ENCODE measurements around the gene ALK. TPM values are rescaled to one million over a fixed set of nuclear protein-coding genes. Genes with fewer than 3 reads are reported as not detected.

The ALK gene
- total RNA-seq, 6 donors from 2014 or later, result 0.17 to 2.1 (median 0.35) TPM

- H3K27ac ChIP-seq, result no peak overlapping the region
- no peak for ATAC-seq (ENCODE audit: low FRiP score in 2 of 2)
Observed at GRCh38 chr2:29817299-29817698, 104.1 kb downstream of the ALK start.

DNA sequence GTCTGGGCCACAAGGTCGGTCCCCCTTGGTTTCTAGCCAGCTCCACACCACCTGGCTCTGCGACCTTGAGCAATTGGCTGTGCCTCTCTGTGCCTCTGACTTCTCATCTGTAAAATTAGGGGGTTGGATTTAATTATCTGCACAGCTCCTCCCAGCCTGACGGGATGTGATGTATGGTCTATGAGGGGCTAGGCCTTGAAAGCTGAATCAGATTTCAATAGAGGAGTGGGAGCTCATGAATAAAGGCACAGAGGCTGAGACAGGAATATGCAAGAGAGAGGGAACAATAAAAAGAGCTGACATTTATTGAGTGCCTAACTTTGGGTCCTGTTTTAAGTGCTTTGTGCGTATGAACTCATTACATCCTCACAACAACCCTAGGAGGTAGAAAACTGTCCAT, 104.7 kb downstream of the ALK start:
- ATAC-seq (ENCODE audit: low FRiP score in 2 of 2), result no peak
- Histone ChIP-seq H3K4me3 (no peak overlapping the region), H3K4me1 (no peaks in the 10 kb centered on the region), H3K9me3 (no peaks in the 10 kb centered on the region), H3K36me3 (no peaks in the 10 kb centered on the region), H3K27ac (no peak overlapping the region), H3K27me3 (no peaks in the 10 kb centered on the region)
- no peak for TF ChIP-seq EP300 (IDR thresholded peaks at IDR 0.05)
- no peak for DNase-seq
- WGBS, 2 donors, result 59 to 71% methylated on average over 4 of the region's 4 CpGs

More at GRCh38 chr2:29817299-29817698, 104.1 kb downstream of the ALK start:
- DNase-seq, result no peak
- H3K36me3 ChIP-seq, result no peaks in the 10 kb centered on the region
- no peaks in the 10 kb centered on the region for H3K4me1 ChIP-seq
- WGBS, 2 donors, result 89% methylated on average over 4 of the region's 4 CpGs
- H3K4me3 ChIP-seq, result no peak overlapping the region
- TF ChIP-seq EP300 (IDR thresholded peaks at IDR 0.05) (no peak), POLR2A (IDR thresholded peaks at IDR 0.05) (no peak), POLR2AphosphoS5 (IDR thresholded peaks at IDR 0.05) (no peak)
- TF ChIP-seq, protein P1, sequence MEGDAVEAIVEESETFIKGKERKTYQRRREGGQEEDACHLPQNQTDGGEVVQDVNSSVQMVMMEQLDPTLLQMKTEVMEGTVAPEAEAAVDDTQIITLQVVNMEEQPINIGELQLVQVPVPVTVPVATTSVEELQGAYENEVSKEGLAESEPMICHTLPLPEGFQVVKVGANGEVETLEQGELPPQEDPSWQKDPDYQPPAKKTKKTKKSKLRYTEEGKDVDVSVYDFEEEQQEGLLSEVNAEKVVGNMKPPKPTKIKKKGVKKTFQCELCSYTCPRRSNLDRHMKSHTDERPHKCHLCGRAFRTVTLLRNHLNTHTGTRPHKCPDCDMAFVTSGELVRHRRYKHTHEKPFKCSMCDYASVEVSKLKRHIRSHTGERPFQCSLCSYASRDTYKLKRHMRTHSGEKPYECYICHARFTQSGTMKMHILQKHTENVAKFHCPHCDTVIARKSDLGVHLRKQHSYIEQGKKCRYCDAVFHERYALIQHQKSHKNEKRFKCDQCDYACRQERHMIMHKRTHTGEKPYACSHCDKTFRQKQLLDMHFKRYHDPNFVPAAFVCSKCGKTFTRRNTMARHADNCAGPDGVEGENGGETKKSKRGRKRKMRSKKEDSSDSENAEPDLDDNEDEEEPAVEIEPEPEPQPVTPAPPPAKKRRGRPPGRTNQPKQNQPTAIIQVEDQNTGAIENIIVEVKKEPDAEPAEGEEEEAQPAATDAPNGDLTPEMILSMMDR (IDR thresholded peaks at IDR 0.05), result no peak
- H3K27me3 ChIP-seq, result no peaks in the 10 kb centered on the region
- no peaks in the 10 kb centered on the region for H3K9me3 ChIP-seq

- Histone ChIP-seq H3K27me3 (no peaks in the 10 kb centered on the region), H3K4me3 (no peak overlapping the region), H3K36me3 (no peaks in the 10 kb centered on the region), H3K27ac (no peak overlapping the region), H3K4me1 (no peaks in the 10 kb centered on the region), H3K9me3 (no peaks in the 10 kb centered on the region)
- WGBS, 2 donors, result 37 to 42% methylated on average over 1 of the region's 1 CpG
- DNase-seq (no peak), ATAC-seq (ENCODE audit: low FRiP score in 2 of 2) (no peak)
- no peak for TF ChIP-seq POLR2A (IDR thresholded peaks at IDR 0.05)
- TF ChIP-seq, protein P1 (IDR thresholded peaks at IDR 0.05), result no peak
Observed at GRCh38 chr2:29811378-29811777, 110.0 kb downstream of the ALK start.

DNA sequence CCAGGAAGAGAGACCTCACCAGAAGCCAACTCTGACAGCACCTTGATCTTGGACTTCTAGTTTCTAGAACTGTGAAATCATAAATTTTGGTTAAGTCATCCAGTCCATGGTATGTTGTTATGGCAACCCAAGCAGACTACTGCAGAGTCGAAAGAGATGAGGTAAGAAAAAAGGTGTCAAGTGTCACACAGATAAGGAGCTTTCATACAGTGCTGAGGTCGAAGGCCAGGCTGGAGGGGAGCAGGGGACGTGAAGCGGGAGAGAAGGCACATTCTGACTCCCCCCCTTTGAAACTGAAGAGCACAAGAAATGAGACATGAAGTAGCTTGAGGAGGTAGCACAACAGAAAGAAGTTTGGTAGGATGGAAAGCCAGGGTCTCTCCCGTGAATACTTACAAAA, 110.4 kb downstream of the ALK start:
- 46 to 50% methylated on average over 4 to 5 of the region's 5 CpGs for WGBS, 2 donors
- ATAC-seq (ENCODE audit: low FRiP score in 2 of 2) (no peak), DNase-seq (no peak)
- TF ChIP-seq POLR2AphosphoS5 (IDR thresholded peaks at IDR 0.05), result no peak
- TF ChIP-seq EP300 (IDR thresholded peaks at IDR 0.05), result no peak
- TF ChIP-seq POLR2A (IDR thresholded peaks at IDR 0.05), result no peak
- TF ChIP-seq, protein P1 (IDR thresholded peaks at IDR 0.05), result no peak
- no peaks in the 10 kb centered on the region for H3K4me1 ChIP-seq
- H3K27ac ChIP-seq, result no peak overlapping the region
- H3K4me3 ChIP-seq, result no peak overlapping the region
- H3K27me3 ChIP-seq, result no peaks in the 10 kb centered on the region
- no peaks in the 10 kb centered on the region for H3K36me3 ChIP-seq
- H3K9me3 ChIP-seq, result no peaks in the 10 kb centered on the region

GRCh38 chr2:29808321-29808720, 113.1 kb downstream of the ALK start:
- no peak overlapping the region for H3K27ac ChIP-seq
- no peak for TF ChIP-seq EP300 (IDR thresholded peaks at IDR 0.05)
- no peak for TF ChIP-seq POLR2A (IDR thresholded peaks at IDR 0.05)
- no peak for TF ChIP-seq POLR2AphosphoS5 (IDR thresholded peaks at IDR 0.05)
- TF ChIP-seq, protein P1 (IDR thresholded peaks at IDR 0.05), result no peak
- WGBS, 2 donors, result 41 to 58% methylated on average over 4 of the region's 4 CpGs
- H3K36me3 ChIP-seq, result no peaks in the 10 kb centered on the region
- no peaks in the 10 kb centered on the region for H3K4me1 ChIP-seq
- ATAC-seq (ENCODE audit: low FRiP score in 2 of 2), result no peak
- H3K9me3 ChIP-seq, result no peaks in the 10 kb centered on the region
- DNase-seq, result no peak
- H3K27me3 ChIP-seq, result no peaks in the 10 kb centered on the region
- no peak overlapping the region for H3K4me3 ChIP-seq
